ENCODE results near the gene BORA. TPM values are rescaled to one million over a fixed set of nuclear protein-coding genes. Genes with fewer than 3 reads are reported as not detected.
"Not testable (repeated sequence)": the region's sequence is repeated elsewhere in the genome, so short reads cannot be mapped to it uniquely, and the experiment has no call there.

BORA gene
- polyA plus RNA-seq, 1 donor from 2014 or later, result 9.8 TPM

GRCh38 chr13:72737033-72737432, 9.3 kb downstream of the BORA start:
- Mint-ChIP-seq H3K4me1 (peaks cover 3 to 7% (median 4%) of the 10 kb centered on the region in 3 donors), H3K27me3 (no peaks in the 10 kb centered on the region), H3K9me3 (no peaks in the 10 kb centered on the region), H3K4me3 (no peak overlapping the region), H3K36me3 (peaks cover 6% of the 10 kb centered on the region), H3K27ac (no peak overlapping the region)

- Mint-ChIP-seq H3K27ac (peak overlapping the region in 1 of 3 donors; percentile 76), H3K4me3 (no peak overlapping the region), H3K9me3 (no peaks in the 10 kb centered on the region), H3K36me3 (peaks cover 5% of the 10 kb centered on the region), H3K4me1 (peaks cover 3 to 7% (median 4%) of the 10 kb centered on the region in 3 donors), H3K27me3 (no peaks in the 10 kb centered on the region)
Measured at GRCh38 chr13:72740015-72740414, 12.3 kb downstream of the BORA start.

GRCh38 chr13:72745260-72745659, 17.5 kb downstream of the BORA start:
- H3K9me3 Mint-ChIP-seq, result no peaks in the 10 kb centered on the region
- H3K4me1 Mint-ChIP-seq, result peaks cover 0 to 13% (median 2%) of the 10 kb centered on the region in 3 donors
- H3K36me3 Mint-ChIP-seq, result peaks cover 5% of the 10 kb centered on the region
- H3K4me3 Mint-ChIP-seq, result no peak overlapping the region
- H3K27me3 Mint-ChIP-seq, result no peaks in the 10 kb centered on the region
- no peak overlapping the region for H3K27ac Mint-ChIP-seq

- Mint-ChIP-seq H3K4me1 (peaks cover 0 to 6% (median 3%) of the 10 kb centered on the region in 3 donors), H3K4me3 (no peak overlapping the region), H3K27me3 (no peaks in the 10 kb centered on the region), H3K27ac (no peak overlapping the region), H3K36me3 (peaks cover 3% of the 10 kb centered on the region), H3K9me3 (peaks cover 0 to 3% (median 0%) of the 10 kb centered on the region in 3 donors)
Measured at GRCh38 chr13:72751220-72751619, 23.5 kb downstream of the BORA start.

- no peak overlapping the region for H3K4me3 Mint-ChIP-seq
- no peaks in the 10 kb centered on the region for H3K27me3 Mint-ChIP-seq
- H3K36me3 Mint-ChIP-seq, result peaks cover 3% of the 10 kb centered on the region
- H3K27ac Mint-ChIP-seq, result no peak overlapping the region
- H3K9me3 Mint-ChIP-seq, result peaks cover 0 to 3% (median 0%) of the 10 kb centered on the region in 3 donors
- peaks cover 0 to 3% (median 0%) of the 10 kb centered on the region in 3 donors for H3K4me1 Mint-ChIP-seq
Measured at GRCh38 chr13:72754111-72754510, 26.4 kb downstream of the BORA start.

GRCh38 chr13:72757792-72758535, 30.2 kb downstream of the BORA start:
- no peak overlapping the region for H3K4me3 Mint-ChIP-seq
- no peak overlapping the region for H3K27ac Mint-ChIP-seq
- H3K4me1 Mint-ChIP-seq, result peaks cover 7 to 8% (median 7%) of the 10 kb centered on the region in 3 donors
- H3K9me3 Mint-ChIP-seq, result no peaks in the 10 kb centered on the region
- no peaks in the 10 kb centered on the region for H3K36me3 Mint-ChIP-seq
- no peaks in the 10 kb centered on the region for H3K27me3 Mint-ChIP-seq

GRCh38 chr13:72760189-72760588, 32.5 kb downstream of the BORA start:
- H3K27me3 Mint-ChIP-seq, result no peaks in the 10 kb centered on the region
- no peaks in the 10 kb centered on the region for H3K36me3 Mint-ChIP-seq
- peak overlapping the region in 1 of 4 donors; percentile 7 for H3K4me3 Mint-ChIP-seq
- peaks cover 7 to 8% (median 7%) of the 10 kb centered on the region in 3 donors for H3K4me1 Mint-ChIP-seq
- no peak overlapping the region for H3K27ac Mint-ChIP-seq
- H3K9me3 Mint-ChIP-seq, result no peaks in the 10 kb centered on the region

- no peak overlapping the region for H3K4me3 Mint-ChIP-seq
- no peak overlapping the region for H3K27ac Mint-ChIP-seq
- H3K36me3 Mint-ChIP-seq, result no peaks in the 10 kb centered on the region
Measured at GRCh38 chr13:72763411-72763810, 35.7 kb downstream of the BORA start.

GRCh38 chr13:72774019-72774418, 46.3 kb downstream of the BORA start:
- H3K27me3 Mint-ChIP-seq, result no peaks in the 10 kb centered on the region
- no peaks in the 10 kb centered on the region for H3K9me3 Mint-ChIP-seq
- no peaks in the 10 kb centered on the region for H3K36me3 Mint-ChIP-seq
- H3K4me1 Mint-ChIP-seq, result peaks cover 0 to 5% (median 4%) of the 10 kb centered on the region in 3 donors
- no peak overlapping the region for H3K27ac Mint-ChIP-seq
- H3K4me3 Mint-ChIP-seq, result no peak overlapping the region

More at GRCh38 chr13:72763411-72763810, 35.7 kb downstream of the BORA start:
- H3K27me3 Mint-ChIP-seq, result no peaks in the 10 kb centered on the region
- peaks cover 7 to 8% (median 7%) of the 10 kb centered on the region in 3 donors for H3K4me1 Mint-ChIP-seq
- H3K9me3 Mint-ChIP-seq, result no peaks in the 10 kb centered on the region

- peak within 1 kb of the TSS; percentile 95 to 100 (median 98) for H3K4me3 Mint-ChIP-seq
- peaks cover 5% of the 10 kb centered on the region for H3K36me3 Mint-ChIP-seq
- H3K9me3 Mint-ChIP-seq, result no peaks in the 10 kb centered on the region
- peak within 1 kb of the TSS; percentile 83 to 95 (median 92) for H3K27ac Mint-ChIP-seq
- H3K4me1 Mint-ChIP-seq, result peaks cover 24 to 40% (median 34%) of the 10 kb centered on the region in 3 donors
- no peaks in the 10 kb centered on the region for H3K27me3 Mint-ChIP-seq
Measured at GRCh38 chr13:72781451-72782439, 54.0 kb downstream of the BORA start, which contains the start of the genes DIS3 and PIBF1. TSS of gene DIS3 (minus strand) at chr13:72781900. CDS start at chr13:72781832, 68 bp downstream. TSS of gene PIBF1 (plus strand) at chr13:72782133. CDS start at chr13:72783470, 1,337 bp downstream.

GRCh38 chr13:72782717-72783116, 55.0 kb downstream of the BORA start:
- H3K27me3 Mint-ChIP-seq, result no peaks in the 10 kb centered on the region
- H3K36me3 Mint-ChIP-seq, result peaks cover 5% of the 10 kb centered on the region
- H3K9me3 Mint-ChIP-seq, result no peaks in the 10 kb centered on the region
- H3K4me3 Mint-ChIP-seq, result peak overlapping the region; percentile 95 to 100 (median 98)
- H3K4me1 Mint-ChIP-seq, result peaks cover 25 to 40% (median 34%) of the 10 kb centered on the region in 3 donors
- H3K27ac Mint-ChIP-seq, result peak overlapping the region; percentile 72 to 95 (median 92)

- not testable (repeated sequence) for H3K36me3 Mint-ChIP-seq, H3K9me3 Mint-ChIP-seq, H3K27me3 Mint-ChIP-seq
- H3K27ac Mint-ChIP-seq, result peak overlapping the region in 1 of 3 donors; percentile 63
- peak overlapping the region in 2 of 4 donors; percentile 8 to 51 for H3K4me3 Mint-ChIP-seq
- H3K4me1 Mint-ChIP-seq, result peaks cover 27 to 39% (median 30%) of the 10 kb centered on the region in 3 donors
Measured at GRCh38 chr13:72784679-72785078, 57.0 kb downstream of the BORA start.

- Mint-ChIP-seq H3K4me3 (no peak overlapping the region), H3K36me3 (peaks cover 15% of the 10 kb centered on the region), H3K27me3 (no peaks in the 10 kb centered on the region), H3K27ac (no peak overlapping the region), H3K4me1 (peaks cover 8 to 23% (median 16%) of the 10 kb centered on the region in 3 donors), H3K9me3 (peaks cover 0 to 2% (median 0%) of the 10 kb centered on the region in 3 donors)
Measured at GRCh38 chr13:72788831-72789230, 61.1 kb downstream of the BORA start.

- peaks cover 18% of the 10 kb centered on the region for H3K36me3 Mint-ChIP-seq
- H3K4me1 Mint-ChIP-seq, result peaks cover 2 to 18% (median 9%) of the 10 kb centered on the region in 3 donors
- peaks cover 0 to 5% (median 0%) of the 10 kb centered on the region in 3 donors for H3K9me3 Mint-ChIP-seq
- H3K27me3 Mint-ChIP-seq, result no peaks in the 10 kb centered on the region
- H3K27ac Mint-ChIP-seq, result no peak overlapping the region
- no peak overlapping the region for H3K4me3 Mint-ChIP-seq
Measured at GRCh38 chr13:72792640-72793039, 64.9 kb downstream of the BORA start.

GRCh38 chr13:72798817-72799216, 71.1 kb downstream of the BORA start:
- Mint-ChIP-seq H3K4me3 (no peak overlapping the region), H3K9me3 (peaks cover 0 to 4% (median 0%) of the 10 kb centered on the region in 3 donors), H3K27ac (no peak overlapping the region), H3K27me3 (no peaks in the 10 kb centered on the region), H3K36me3 (peaks cover 9% of the 10 kb centered on the region), H3K4me1 (peaks cover 0 to 4% (median 3%) of the 10 kb centered on the region in 3 donors)

Measured in IgD-negative memory B cell (primary cell).